HCT116 (cell line): ENCODE results near the gene PDZRN4. TPM values are rescaled to one million over a fixed set of nuclear protein-coding genes. Genes with fewer than 3 reads are reported as not detected.

Experiments used
- ATAC-seq: fragments of 200-7000 bp; cut with Tn5 transposase; 2 replicates; pipeline ENCODE4 v1.9.1; 2020; ENCODE audit warnings: mild to moderate bottlenecking, moderate library complexity
- BruUV-seq: library from RNA; stranded (reverse); fragments of 400-500 nt; replicated peaks from 2 replicates; lab custom pipeline; 2021; lab: Mats Ljungman, UMichigan
- CTCF ChIA-PET: fragments of 300-600 bp; sonication (Branson Sonifier 250); formaldehyde crosslinking; loops from one replicate; lab custom pipeline; 2021; ENCODE audit warnings: antibody characterized with exemption; lab: Charles Lee
- POLR2A ChIA-PET: fragments of 300-600, 350-600 bp; sonication (Branson Sonifier 250); formaldehyde crosslinking; loops from one replicate; lab custom pipeline; 2021; ENCODE audit warnings: antibody characterized with exemption; lab: Charles Lee
- RAD21 ChIA-PET, 2 experiments: fragments of 300-600 bp; sonication (Branson Sonifier 250); formaldehyde crosslinking; loops; one replicate each; lab custom pipeline; 2023; ENCODE audit warnings: low total read pairs in 2 of 2; ENCODE audit not compliant: uncharacterized antibody in 2 of 2, unreplicated experiment in 2 of 2, low non-redundant PET in 1 of 2; lab: Charles Lee
- DNase-seq: peaks from one replicate; pipeline ENCODE4 v3.0.0-alpha.2; 2010; ENCODE audit warnings: low read depth, low spot score
- H2AFZ ChIP-seq: fragments of 200-600 bp; shearing (Covaris generic), sonication (generic); 2 replicates; pipeline ENCODE4 v1.6.1; 2017; ENCODE audit warnings: low read depth, mixed run types, mixed read lengths, antibody characterized with exemption, low read length; ENCODE audit not compliant: poor library complexity, severe bottlenecking
- H3K27ac ChIP-seq: 2 replicates; pipeline ENCODE4 v1.5.1; 2012; ENCODE audit warnings: low read depth, low read length
- H3K27me3 ChIP-seq: fragments of 200-600 bp; sonication (generic); 2 replicates; pipeline ENCODE4 v1.6.1; 2016; ENCODE audit warnings: mixed run types, low read length, mixed read lengths; ENCODE audit not compliant: insufficient read depth
- H3K36me3 ChIP-seq, 2 experiments: fragments of 200-500 bp in 1 of 2; fragments of 200-600 bp in 1 of 2; sonication (Bioruptor generic) in 1 of 2; sonication (generic) in 1 of 2; 2 replicates each; pipeline versions ENCODE4 v1.5.1 to v1.6.1; 2014 to 2016; ENCODE audit warnings: low read length in 2 of 2, inconsistent platforms in 1 of 2, mixed read lengths in 1 of 2, mixed run types in 1 of 2; ENCODE audit not compliant: insufficient read depth in 2 of 2, control insufficient read depth in 1 of 2
- H3K4me1 ChIP-seq, 2 experiments: fragments of 200-600 bp in 1 of 2; sonication (generic) in 1 of 2; 2 replicates each; pipeline versions ENCODE4 v1.5.1 to v1.6.1; 2012 to 2017; ENCODE audit warnings: low read length in 2 of 2, inconsistent platforms in 1 of 2, mild to moderate bottlenecking in 1 of 2, mixed read lengths in 1 of 2, mixed run types in 1 of 2, moderate library complexity in 1 of 2; ENCODE audit not compliant: insufficient read depth in 2 of 2, control insufficient read depth in 1 of 2
- H3K4me2 ChIP-seq: fragments of 200-600 bp; sonication (generic); 2 replicates; pipeline ENCODE4 v1.6.1; 2017; ENCODE audit warnings: mixed run types, low read length, mixed read lengths
- H3K4me3 ChIP-seq, 2 experiments: fragments of 200-600 bp in 1 of 2; sonication (generic) in 1 of 2; replicated peaks in 1 of 2; 2 replicates each; pipeline ENCODE4 v1.5.1; 2011 to 2016; ENCODE audit warnings: low read length in 2 of 2, control low read depth in 1 of 2, low read depth in 1 of 2, mild to moderate bottlenecking in 1 of 2, mixed read lengths in 1 of 2, mixed run types in 1 of 2
- H3K79me2 ChIP-seq: fragments of 200-600 bp; sonication (generic); 2 replicates; pipeline ENCODE4 v1.6.1; 2017; ENCODE audit warnings: mild to moderate bottlenecking, mixed run types, low read length, moderate library complexity, mixed read lengths; ENCODE audit not compliant: insufficient read depth
- H3K9ac ChIP-seq: fragments of 200-600 bp; sonication (generic); 2 replicates; pipeline ENCODE4 v1.6.1; 2016; ENCODE audit warnings: low read length, mixed read lengths
- H3K9me2 ChIP-seq: fragments of 200-600 bp; sonication (generic), shearing (Covaris generic); 2 replicates; pipeline ENCODE4 v1.6.1; 2017; ENCODE audit warnings: mixed run types, mild to moderate bottlenecking, moderate library complexity; ENCODE audit not compliant: insufficient read depth
- H3K9me3 ChIP-seq, 2 experiments: fragments of 200-500 bp in 1 of 2; fragments of 200-600 bp in 1 of 2; sonication (Bioruptor generic) in 1 of 2; sonication (generic) in 1 of 2; 2 replicates each; pipeline ENCODE4 v1.6.1; 2014 to 2017; ENCODE audit warnings: low read length in 2 of 2, mixed read lengths in 2 of 2, inconsistent platforms in 1 of 2, low read depth in 1 of 2, mild to moderate bottlenecking in 1 of 2, mixed run types in 1 of 2, moderate library complexity in 1 of 2; ENCODE audit not compliant: control insufficient read depth in 1 of 2, insufficient read depth in 1 of 2
- H4K20me1 ChIP-seq: fragments of 200-600 bp; sonication (generic), shearing (Covaris generic); 2 replicates; pipeline ENCODE4 v1.6.1; 2017; ENCODE audit warnings: mixed run types, mild to moderate bottlenecking, moderate library complexity; ENCODE audit not compliant: insufficient read depth
- ATF3 ChIP-seq: IDR thresholded peaks from 2 replicates; pipeline ENCODE4 v1.6.1; 2012
- CBX3 ChIP-seq: IDR thresholded peaks from 2 replicates; pipeline ENCODE4 v1.6.1; 2012; ENCODE audit warnings: low read depth
- CTCF ChIP-seq, 3 experiments: fragments of 200-600 bp in 1 of 3; sonication (generic) in 1 of 3; IDR thresholded peaks in 2 of 3; conservative IDR thresholded peaks in 1 of 3; 2 replicates each; pipeline ENCODE4 v1.5.1; 2012 to 2017; ENCODE audit warnings: low read depth in 2 of 3, low read length in 2 of 3, antibody characterized with exemption in 1 of 3, borderline replicate concordance in 1 of 3, control low read depth in 1 of 3, mild to moderate bottlenecking in 1 of 3, mixed read lengths in 1 of 3, mixed run types in 1 of 3, moderate library complexity in 1 of 3; ENCODE audit not compliant: insufficient read depth in 1 of 3
- EGR1 ChIP-seq: IDR thresholded peaks from 2 replicates; pipeline ENCODE4 v1.6.1; 2012; ENCODE audit warnings: low read depth
- ELF1 ChIP-seq: IDR thresholded peaks from 2 replicates; pipeline ENCODE4 v1.6.1; 2012; ENCODE audit warnings: low read depth, borderline replicate concordance
- EZH2 ChIP-seq: fragments of 200-600 bp; sonication (generic); IDR thresholded peaks from 2 replicates; pipeline ENCODE4 v1.6.1; 2017; ENCODE audit warnings: antibody characterized with exemption, mixed run types
- EZH2phosphoT487 ChIP-seq: fragments of 200-600 bp; IDR thresholded peaks from 2 replicates; pipeline ENCODE4 v1.6.1; 2018; ENCODE audit warnings: antibody characterized with exemption, borderline replicate concordance
- FOSL1 ChIP-seq: IDR thresholded peaks from 2 replicates; pipeline ENCODE4 v1.6.1; 2012; ENCODE audit warnings: low read depth
- JUND ChIP-seq: IDR thresholded peaks from 2 replicates; pipeline ENCODE4 v1.6.1; 2012
- POLR2A ChIP-seq: IDR thresholded peaks from 2 replicates; pipeline ENCODE4 v1.7.0; 2011; ENCODE audit warnings: borderline replicate concordance; ENCODE audit not compliant: insufficient read depth, insufficient read length; ENCODE audit errors: extremely low read depth
- POLR2AphosphoS5 ChIP-seq: IDR thresholded peaks from 2 replicates; pipeline ENCODE4 v1.6.1; 2011; ENCODE audit warnings: mild to moderate bottlenecking, low read depth, low read length, moderate library complexity
- RAD21 ChIP-seq: IDR thresholded peaks from 2 replicates; pipeline ENCODE4 v1.6.1; 2012; ENCODE audit warnings: low read depth, mild to moderate bottlenecking
- SIN3A ChIP-seq: IDR thresholded peaks from 2 replicates; pipeline ENCODE4 v1.6.1; 2012; ENCODE audit warnings: low read depth
- SRF ChIP-seq: IDR thresholded peaks from 2 replicates; pipeline ENCODE4 v1.6.1; 2012; ENCODE audit warnings: low read depth
- TCF7L2 ChIP-seq: IDR thresholded peaks from 2 replicates; pipeline ENCODE4 v1.7.0; 2011; ENCODE audit warnings: borderline replicate concordance, inconsistent platforms; ENCODE audit not compliant: insufficient read depth, insufficient read length; ENCODE audit errors: extremely low read depth
- YY1 ChIP-seq: IDR thresholded peaks from 2 replicates; pipeline ENCODE4 v1.6.1; 2011; ENCODE audit warnings: low read length, low read depth, moderate library complexity, mild to moderate bottlenecking; ENCODE audit not compliant: insufficient replicate concordance; ENCODE audit errors: extremely low read depth
- ZFX ChIP-seq: fragments of 450-650 bp; IDR thresholded peaks from 2 replicates; pipeline ENCODE4 v1.6.1; 2017
- ZNF274 ChIP-seq: fragments of 200-500 bp; sonication (Bioruptor generic); IDR thresholded peaks from 2 replicates; pipeline ENCODE4 v1.6.1; 2014; ENCODE audit warnings: mild to moderate bottlenecking, low read depth, low read length, inconsistent platforms
- intact Hi-C: fragments of 100-400 bp; cut with micrococcal nuclease; formaldehyde crosslinking; loops from 2 replicates; pipeline ENCODE4 v1.10.0; 2022
- total RNA-seq: library from RNA; stranded (reverse); gene quantifications from one replicate; pipeline ENCODE4 v1.2.1, GENCODE V29; 2021; ENCODE audit not compliant: unreplicated experiment
- TF ChIP-seq, protein P1 (sequence below): IDR thresholded peaks from 2 replicates; pipeline ENCODE4 v1.6.1; 2012

The PDZRN4 gene
- total RNA-seq, 1 experiment from 2014 or later: not detected

DNA sequence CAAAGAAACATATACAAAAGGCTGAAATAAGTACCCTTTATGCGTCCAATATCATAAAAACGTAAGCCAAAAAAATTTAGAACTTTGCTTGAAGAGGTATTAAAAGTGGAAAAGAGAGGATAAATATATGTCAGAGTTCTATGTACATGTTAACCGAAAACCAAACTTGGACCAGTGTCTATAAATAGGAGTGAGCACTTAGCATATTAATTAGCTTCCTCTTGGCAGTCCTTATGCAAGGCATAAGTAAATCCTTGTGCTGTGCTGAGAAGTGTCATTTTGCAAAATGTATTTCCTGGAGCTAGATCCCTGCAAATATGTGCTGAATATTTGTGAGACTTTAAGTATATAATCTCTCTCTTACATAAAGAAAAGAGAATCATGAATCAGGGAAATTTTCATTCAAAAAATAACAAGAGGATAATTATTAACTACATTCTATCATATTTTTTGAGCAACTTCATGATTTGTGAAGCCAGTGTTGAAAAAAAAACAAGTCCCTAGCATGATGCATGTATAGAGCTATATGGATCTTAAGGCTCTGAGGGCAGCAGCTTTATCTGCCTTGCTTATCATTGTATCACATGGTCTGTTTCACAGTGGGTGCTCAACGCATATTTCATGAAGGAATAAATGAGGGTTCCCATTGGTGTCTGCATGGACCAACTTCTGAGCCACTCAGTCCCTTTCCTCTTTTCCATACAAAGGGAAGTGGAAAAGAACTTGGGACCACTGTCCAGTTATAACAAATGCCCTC, 326.1 kb downstream of the PDZRN4 start:
- H3K79me2 ChIP-seq: no peaks in the 10 kb centered on the region
- RAD21 ChIA-PET: no interaction called here
- no peak overlapping the region for H3K4me3 ChIP-seq
- no TSS peak for BruUV-seq
- no peaks in the 10 kb centered on the region for H3K4me1 ChIP-seq
- H3K9me2 ChIP-seq: no peaks in the 10 kb centered on the region
- no peaks in the 10 kb centered on the region for H3K36me3 ChIP-seq
- no peak overlapping the region for H2AFZ ChIP-seq
- no peaks in the 10 kb centered on the region for H3K27me3 ChIP-seq
- intact Hi-C loops: no loop called here
- DNase-seq (no peak), ATAC-seq (no peak)
- H3K27ac ChIP-seq: no peak overlapping the region
- H4K20me1 ChIP-seq: no peaks in the 10 kb centered on the region
- no peak for TF ChIP-seq RAD21
- TF ChIP-seq POLR2A: no peak
- no peak for TF ChIP-seq SIN3A
- TF ChIP-seq EZH2: no peak
- no peak for TF ChIP-seq JUND
- TF ChIP-seq ZFX: no peak
- no peak for TF ChIP-seq POLR2AphosphoS5
- no peak for TF ChIP-seq TCF7L2
- TF ChIP-seq, protein P1, sequence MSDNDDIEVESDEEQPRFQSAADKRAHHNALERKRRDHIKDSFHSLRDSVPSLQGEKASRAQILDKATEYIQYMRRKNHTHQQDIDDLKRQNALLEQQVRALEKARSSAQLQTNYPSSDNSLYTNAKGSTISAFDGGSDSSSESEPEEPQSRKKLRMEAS: no peak
- no peak for TF ChIP-seq ZNF274
- no peak for TF ChIP-seq ATF3
- no peak for TF ChIP-seq EZH2phosphoT487
- no peak for TF ChIP-seq CBX3
- no peak for TF ChIP-seq EGR1
- TF ChIP-seq YY1: no peak
- TF ChIP-seq ELF1: no peak
- no peak for TF ChIP-seq CTCF (IDR thresholded peaks at IDR 0.05 in 2 of 3, conservative IDR thresholded peaks at IDR 0.05 in 1 of 3; ENCODE audit: borderline replicate concordance in 1 of 3, insufficient read depth in 1 of 3, low read depth in 2 of 3, low read length in 2 of 3)
- TF ChIP-seq FOSL1: no peak
- no peak for TF ChIP-seq SRF
- no peak overlapping the region for H3K9ac ChIP-seq
- H3K9me3 ChIP-seq: no peaks in the 10 kb centered on the region
- POLR2A ChIA-PET: no interaction called here
- CTCF ChIA-PET: interaction anchor here (0.9 kb wide), 1 partner anchor 510 kb away, joined by 3 read pairs; no protein-coding TSS in a partner anchor
- no peak overlapping the region for H3K4me2 ChIP-seq
